Erythroblast (primary cell): ENCODE data around the gene LOXHD1.

ENCODE experiments used
- GATA1 ChIP-seq: IDR thresholded peaks from 2 replicates; pipeline ENCODE4 v1.6.1; 2011; ENCODE audit warnings: low read depth, mild to moderate bottlenecking, control low read depth, low read length, moderate library complexity
- POLR2A ChIP-seq: IDR thresholded peaks from 2 replicates; pipeline ENCODE4 v1.6.1; 2011; ENCODE audit warnings: mild to moderate bottlenecking, low read length

DNA sequence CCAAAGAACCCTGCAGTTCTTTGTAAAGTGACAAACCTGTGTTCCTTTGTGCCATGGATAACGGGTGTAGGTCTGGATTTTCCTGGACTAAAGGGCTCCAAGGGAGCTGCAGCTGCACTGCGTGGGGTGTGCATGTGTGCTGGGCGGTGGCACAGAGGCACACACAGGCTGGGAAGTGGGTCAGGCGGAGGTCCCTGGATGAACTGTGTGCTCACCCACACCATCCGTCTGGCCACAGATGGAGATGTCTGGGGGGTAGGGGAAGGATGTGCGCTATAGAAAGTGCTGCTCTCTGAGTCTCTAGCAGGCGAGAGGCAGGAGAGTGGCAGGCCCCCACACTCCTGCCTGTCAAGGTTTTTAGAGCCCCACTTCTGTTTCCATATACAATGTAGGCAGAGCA is 137.2 kb downstream of the LOXHD1 start:
- TF ChIP-seq POLR2A, result no peak
- TF ChIP-seq GATA1, result no peak
